HG03159 (cell line): ENCODE data around the gene TMSB4X.
"Not testable (repeated sequence)": the region's sequence is repeated elsewhere in the genome, so short reads cannot be mapped to it uniquely, and the experiment has no call there.

Source experiments
- ATAC-seq: cut with Tn5 transposase; IDR thresholded peaks from one replicate; pipeline ENCODE4 v1.9.1; 2021; ENCODE audit warnings: mild to moderate bottlenecking, moderate library complexity; ENCODE audit not compliant: unreplicated experiment

TMSB4X gene

DNA sequence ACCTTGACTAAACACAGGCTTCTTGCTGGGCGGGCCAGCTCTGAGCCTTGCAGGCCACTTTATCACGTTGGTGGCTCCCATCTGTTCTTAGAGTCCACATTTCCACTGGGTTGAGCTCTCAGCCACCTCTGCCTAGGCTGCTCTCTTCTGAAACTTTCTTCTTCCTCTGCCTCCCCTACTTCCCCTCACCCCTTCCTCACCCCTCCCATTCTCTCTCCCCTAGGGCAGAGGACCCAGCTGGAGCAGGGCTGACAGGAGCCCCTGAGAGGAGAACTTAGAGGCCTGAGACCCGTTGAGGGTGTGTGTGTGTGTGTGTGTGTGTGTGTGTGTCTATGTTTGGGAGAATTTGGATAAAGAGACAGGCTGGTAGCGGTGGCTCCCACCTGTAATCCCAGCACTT, 19.9 kb upstream of the TMSB4X start:
- ATAC-seq = no peak

DNA sequence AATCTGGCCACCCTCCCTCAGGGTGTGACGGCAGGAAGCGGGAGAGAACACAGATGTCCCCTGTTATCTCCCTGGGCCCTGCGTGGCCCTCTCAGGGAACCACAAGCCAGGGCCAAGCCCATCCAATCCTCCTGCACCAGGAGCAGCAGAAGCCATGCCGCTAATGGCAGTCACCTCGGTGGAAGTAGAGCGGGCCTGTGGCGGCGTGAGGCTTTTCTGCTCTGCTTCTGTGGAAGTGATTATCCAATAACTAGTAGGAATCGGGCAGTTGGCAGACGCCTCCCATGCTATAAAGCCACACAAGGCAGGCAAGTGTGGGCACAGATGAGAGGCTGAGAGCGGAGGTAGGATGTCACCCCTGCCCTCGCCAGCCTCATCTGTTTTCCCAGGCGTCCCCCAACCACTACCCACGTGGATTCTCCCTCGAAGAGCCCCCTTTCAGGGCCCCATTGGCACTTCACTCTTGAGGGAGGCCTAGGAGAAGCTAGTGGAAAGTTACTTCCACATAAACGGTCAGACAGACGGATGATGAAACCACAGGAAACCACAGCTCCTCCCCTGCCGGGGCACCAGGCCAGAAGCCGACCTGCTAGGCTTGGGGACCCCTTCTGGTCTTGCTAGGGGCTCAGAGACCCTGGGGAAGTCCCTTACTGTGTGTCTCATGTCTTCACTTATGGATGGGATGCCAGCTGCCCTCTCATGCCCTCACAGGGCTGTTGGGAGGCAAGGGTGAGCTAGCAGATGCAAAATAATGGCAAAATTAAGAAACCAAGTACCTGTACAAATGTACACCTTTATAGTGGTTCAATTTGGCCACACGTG, 18.8 kb upstream of the TMSB4X start:
- peak; percentile 53 for ATAC-seq

DNA sequence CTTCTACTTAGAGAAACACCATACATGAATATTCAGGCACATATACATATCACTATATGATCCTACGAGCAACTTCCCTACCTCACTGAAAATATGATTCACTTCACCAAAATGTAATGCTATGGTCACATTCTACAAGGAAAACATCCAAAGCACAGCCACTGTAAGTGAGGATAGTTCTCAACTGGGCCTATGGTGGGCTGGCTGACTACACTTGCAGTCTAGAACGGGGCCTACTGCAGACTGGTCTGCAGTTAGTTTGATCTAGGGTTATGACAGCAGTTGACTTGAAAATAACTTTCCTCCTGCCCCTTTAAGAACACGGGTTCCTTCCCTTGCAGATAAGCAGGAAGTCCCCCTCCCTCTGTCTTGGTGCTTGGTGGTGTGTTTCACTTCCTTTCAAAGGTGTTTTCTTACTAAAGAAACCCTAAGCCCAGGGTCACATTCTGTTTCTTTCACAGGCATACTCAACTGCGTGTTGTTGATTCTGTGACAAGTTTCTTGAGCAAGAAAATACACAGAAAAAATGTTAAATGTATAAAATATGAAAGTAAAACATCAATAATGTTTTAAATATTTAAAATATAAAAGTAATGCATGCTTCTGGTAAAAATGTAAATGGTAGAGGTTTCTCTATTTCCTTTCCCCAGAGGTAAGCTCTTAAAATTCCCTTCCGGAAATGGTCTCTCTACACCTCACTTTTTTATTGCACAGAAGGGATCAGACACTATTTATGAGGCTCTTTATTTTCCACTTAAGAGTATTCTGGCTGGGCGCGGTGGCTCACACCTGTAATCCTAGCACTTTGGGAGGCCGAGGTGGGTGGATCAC, 18.0 kb upstream of the TMSB4X start:
- peak; percentile 82 for ATAC-seq

DNA sequence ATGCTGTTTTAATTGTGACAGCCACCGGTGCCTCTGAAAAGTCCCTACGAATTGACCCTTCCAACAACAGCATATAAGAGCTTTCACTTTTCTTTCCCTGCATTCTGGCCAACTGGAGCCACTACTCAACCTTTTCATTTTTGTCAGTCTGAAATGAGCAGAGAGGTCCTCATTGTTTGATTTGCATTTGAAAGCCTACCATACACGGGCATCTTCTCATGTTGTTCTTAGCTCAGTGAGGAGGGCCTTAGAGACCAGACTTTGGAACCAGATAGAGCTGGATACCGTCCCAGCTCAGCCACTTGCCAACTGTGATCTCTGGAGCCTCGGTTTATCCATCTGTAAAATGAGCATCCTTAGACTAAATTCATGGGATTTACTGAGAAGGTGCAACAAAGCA, 16.9 kb upstream of the TMSB4X start:
- ATAC-seq = no peak

DNA sequence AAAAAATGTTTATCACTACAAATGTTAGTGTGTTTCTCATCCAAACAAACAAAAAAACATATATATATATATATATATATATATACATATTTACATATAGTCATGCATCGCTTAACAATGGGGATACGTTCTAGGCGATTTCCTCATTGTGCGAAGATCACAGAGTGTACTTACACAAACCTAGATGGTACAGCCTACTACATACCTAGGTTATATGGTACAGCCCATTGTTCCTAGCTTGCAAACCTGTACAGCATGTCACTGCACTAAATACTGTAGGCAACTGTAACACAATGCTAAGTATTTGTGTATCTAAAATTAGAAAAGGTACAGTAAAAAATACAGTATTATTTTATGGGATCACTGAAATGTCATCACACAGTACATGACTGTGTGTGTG, 16.4 kb upstream of the TMSB4X start:
- no peak for ATAC-seq

DNA sequence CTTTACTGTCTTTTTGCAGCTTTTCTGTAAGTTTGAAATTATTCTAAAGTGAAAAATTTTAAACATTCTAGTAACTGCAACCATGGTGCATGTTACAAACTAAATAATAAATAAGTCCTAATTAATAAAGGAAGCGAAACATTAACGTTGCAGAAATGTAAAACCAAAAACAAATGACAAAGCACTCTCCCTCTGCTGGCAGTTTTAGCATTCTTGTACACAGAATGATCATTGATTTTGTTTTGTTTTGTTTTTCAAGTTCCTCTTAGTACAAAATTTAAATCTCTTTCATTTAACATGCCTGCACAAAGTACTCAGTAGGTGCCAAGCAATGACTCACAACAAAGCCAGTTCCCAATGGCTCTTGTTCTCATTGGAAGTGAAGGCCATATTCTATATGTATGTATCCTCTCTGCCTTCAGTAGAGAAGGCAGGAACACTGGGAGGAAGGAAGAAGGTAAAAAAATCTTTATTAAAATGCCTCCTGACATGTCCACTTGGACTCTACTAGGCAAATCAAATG, 13.7 kb upstream of the TMSB4X start:
- no peak for ATAC-seq

DNA sequence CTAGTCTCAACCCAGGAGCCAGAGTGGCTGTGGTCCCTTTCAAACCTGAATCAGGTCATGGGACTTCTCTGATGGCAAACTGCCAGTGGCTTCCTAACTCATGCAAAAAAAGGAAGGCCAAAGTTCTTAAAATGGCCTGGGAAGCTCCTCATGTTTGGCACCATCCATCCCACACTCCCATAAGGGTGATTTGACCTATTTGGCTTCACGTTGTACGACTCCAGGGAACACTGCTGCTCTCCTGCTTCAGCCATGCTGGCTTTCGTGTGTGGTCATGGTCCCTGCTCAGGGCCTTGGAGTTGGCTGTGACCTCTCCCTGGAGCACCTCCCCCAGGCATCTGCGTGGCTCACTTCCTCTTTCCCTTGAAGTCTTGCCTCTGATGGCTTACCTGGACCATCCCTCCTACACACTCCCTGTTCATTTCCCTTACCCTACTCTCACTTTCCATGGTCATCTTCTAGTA, 12.8 kb upstream of the TMSB4X start:
- ATAC-seq = no peak

DNA sequence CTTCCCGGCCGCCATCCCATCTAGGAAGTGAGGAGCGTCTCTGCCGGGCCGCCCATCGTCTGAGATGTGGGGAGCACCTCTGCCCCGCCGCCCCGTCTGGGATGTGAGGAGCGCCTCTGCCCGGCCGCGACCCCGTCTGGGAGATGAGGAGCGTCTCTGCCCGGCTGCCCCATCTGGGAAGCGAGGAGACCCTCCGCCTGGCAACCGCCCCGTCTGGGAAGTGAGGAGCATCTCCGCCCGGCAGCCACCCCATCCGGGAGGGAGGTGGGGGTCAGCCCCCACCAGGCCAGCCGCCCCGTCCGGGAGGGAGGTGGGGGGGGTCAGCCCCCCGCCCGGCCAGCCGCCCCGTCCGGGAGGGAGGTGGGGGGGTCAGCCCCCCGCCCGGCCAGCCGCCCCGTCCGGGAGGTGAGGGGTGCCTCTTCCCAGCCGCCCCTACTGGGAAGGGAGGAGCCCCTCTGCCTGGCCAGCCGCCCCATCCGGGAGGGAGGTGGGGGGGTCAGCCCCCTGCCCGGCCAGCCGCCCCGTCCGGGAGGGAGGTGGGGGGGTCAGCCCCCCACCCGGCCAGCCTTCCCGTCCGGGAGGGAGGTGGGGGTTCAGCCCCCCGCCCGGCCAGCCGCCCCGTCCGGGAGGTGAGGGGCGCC, 11.6 kb upstream of the TMSB4X start:
- ATAC-seq = not testable (repeated sequence)

DNA sequence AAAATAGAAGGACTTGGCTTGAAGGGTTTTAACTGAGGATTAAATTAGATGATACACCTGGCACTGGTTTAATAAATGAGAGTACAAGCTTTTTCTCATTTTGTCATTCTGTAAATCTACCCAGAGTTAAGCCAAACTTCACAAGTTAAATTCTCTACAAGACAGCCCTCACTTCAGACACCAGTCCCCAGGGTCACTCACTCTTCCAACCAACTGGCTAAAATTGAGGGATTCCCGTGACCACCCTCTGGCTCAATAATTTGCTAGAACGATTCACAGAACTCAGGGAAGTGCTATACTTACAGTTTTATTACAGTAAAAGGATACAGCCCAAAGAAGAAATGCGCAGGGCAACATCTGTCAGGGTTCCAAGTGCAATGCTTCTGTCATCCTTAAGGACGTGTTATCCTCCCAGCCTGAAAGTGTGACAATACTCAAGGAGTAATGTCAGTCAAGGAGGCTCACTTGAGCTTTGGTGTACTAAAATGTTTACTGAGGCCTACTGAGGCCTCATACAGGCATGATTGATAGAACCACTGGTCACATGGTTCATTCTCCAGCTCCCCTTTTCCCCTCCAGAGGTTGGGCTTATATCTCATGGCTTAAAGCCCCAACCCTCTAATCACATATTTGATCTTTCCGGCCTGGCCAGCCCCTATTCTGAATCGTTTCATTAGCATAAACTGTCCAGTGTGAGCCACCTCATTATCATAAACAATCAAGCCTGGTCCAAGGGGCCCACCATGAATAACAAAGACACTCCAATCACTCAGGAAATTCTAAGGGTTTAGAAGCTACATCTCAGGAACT, 9.6 kb upstream of the TMSB4X start:
- ATAC-seq = no peak

DNA sequence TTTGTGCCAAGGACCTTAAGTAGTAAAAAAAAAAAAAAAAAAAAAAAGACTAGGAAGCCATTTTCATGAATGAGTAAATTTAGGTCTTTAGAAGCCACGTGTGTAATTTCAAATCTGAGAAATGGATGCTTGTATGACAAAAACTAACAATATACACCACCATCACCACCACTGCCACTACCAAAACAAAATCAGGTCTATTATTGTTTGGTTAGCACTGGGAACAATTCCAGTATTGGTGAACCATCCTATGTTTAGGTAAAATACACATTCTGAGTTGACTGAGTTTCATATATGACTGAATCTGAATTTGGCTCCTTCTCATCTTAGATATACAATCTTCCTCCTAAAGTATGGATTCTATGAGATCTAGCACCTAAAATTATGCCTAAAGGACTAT, 8.8 kb upstream of the TMSB4X start:
- no peak for ATAC-seq

DNA sequence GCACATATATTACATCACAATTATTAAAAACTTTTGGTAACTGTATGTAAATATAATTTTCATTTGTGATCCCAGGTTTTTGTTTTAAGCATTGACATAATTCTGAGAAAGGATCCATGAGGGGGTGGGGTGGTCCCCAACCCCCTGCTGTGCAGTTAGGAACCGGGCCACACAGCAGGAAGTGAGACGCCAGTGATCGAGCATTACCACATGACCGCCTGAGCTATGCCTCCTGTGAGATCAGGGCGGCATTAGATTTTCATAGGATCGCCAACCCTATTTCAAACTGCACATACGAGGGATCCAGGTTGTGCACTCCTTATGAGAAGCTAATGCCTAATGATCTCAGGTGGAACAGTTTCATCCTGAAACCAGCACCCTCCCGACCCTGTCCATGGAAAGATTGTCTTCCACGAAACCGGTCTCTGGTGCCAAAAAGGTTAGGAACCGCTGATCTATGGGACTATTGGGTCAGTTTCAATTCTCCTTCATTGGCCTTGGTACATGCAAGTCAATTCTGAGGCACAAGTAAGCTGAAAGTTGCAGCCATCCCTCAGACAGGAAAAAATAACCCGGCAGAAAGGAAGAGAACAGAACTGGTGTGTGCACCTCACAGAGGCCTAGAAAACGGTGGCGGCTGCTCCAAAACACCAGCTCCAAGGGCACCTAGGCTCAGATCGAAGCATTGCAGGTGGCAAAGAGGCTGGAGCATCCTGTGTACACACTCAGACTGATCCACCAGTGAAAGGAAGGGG, 7.0 kb upstream of the TMSB4X start:
- no peak for ATAC-seq

DNA sequence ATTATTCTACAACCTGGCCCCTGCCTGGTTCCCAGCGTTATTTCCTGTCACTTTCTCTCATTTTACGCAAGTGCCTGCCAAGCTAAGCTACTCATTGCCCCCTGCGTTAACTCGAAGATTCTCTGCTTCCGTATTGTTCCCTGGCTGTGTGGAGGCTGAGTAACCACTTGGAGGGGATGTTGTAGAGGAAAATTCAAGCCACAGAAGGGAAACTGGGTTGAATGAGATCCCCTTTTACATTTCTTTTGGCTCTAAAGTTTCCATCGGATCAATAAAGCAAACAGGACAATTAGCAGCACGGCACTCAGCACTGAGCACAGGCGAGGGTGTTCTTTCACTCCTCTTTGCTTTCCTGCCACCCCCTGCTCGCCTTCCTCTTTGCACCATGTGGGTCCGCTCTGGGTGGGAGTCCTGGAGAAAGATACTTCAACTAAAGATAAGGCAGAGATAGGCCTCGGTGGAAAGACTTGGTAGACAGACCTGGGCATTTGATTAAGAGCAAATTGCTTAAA, 4.2 kb upstream of the TMSB4X start:
- no peak for ATAC-seq

DNA sequence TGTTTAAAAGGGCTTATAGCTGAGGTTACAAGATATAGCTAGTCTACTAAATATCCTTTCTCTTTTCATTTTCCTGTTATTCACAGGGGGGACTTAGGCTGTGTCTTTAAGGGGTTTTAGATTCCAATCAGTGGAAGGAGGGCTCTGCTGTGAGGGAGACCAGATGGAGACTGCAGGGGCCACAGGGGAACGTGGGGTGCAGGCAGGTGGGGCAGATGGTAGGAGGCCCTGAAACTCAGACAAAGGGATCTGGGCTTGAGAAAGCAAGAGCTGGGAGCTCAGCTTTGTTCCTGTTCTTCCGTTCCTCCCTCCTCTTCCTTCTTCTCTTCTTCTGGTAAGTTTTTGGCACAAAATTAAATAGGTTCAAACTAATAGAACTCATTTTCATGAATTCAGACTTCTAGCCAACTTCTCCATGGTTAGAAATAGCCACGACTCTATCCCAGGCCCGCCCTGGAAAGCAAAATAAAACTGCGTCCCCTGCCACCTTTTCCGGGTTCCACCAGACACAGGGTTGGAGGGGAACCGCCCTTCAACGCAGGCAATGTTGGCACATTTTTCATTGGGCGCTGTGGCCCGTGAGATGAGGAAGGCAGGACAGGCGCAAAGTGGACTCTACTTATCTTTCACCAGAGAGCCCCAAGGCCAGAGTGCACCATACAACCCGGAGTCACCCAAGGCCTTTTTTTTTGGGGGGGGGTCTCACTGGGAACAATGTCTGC, 3.5 kb upstream of the TMSB4X start:
- no peak for ATAC-seq

DNA sequence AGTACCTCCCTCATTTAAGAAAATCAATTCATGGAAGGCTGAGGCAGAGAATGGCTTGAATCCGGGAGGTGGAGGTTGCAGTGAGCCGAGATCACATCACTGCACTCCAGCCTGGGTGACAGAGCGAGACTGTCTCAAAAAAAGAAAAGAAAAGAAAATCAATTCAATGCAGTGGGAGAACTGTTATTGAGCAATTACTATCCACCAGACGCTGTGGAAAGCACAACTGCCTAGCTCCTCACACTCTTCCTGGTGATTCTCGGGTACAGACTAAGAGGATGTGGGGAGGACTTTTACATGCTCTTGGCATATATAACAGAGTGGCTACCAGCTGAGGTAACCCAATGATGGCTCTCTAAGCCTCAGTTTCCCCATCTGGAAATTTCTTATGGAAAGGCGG, 2.7 kb upstream of the TMSB4X start:
- no peak for ATAC-seq

DNA sequence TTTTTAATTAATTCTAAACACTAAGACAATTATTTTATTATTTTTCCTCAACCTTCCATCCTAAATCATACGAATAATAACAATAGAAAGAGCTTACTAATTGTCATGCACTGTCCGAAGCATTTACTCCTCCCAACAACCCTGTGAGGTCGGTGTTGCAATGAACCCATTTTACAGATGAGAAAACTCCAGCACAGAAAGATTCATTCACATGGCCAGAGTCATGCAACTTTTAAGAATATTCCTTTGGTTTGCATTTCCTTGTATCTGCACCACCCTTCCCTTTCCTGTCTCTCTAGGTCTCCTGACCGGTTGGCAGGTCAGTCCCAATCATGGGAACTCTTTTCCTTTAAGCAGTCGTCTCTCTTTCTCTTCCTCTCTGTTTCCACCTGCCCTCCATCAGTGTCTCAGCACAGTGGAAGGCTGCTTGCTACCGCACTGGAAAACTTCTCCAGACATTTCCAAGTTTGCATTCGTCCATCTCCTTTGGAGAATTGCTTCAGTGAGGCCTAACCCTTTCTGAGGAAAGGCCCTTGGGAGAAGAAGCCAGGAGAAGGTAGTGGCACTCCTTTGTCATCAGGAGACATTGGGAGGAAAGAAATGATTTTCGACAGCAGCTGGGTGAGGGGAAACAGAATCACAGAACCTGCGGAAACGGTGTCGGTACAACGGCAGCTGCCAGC, 1.9 kb upstream of the TMSB4X start:
- ATAC-seq = no peak

DNA sequence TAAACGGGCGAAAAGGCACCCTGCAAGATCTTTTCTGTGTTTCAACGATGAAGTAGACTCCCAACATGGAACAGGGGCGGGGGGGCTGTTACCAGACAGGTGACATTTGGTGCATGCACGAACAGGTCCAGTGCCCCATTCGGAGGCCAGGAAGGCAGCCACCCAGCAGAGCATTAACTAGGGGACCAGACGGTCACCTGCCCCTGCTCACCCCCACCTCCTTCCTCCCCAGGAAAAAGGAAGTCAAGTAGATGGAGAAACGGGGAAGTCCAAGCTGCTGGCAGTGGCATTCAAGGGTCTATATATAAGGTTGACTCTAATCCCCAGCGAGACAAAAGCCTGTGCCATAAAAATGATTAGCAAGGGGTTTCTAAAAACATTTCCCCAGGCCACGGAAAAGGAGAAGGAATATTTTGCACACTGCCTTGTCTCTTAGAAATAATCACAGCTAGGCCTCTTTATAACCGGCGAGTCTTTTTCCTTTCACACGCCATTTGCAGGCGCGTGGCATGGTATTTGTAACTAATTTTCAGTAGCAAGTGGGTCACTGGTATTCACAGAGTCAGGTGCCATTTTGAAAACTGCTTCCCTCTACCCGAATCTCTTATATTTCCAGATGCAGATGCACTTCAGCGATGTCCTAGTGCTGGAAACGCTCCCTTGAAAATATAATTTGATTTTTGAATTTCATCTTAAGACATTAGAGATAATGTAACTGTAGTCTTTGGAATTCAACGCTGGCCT, 1.2 kb upstream of the TMSB4X start:
- ATAC-seq = no peak

DNA sequence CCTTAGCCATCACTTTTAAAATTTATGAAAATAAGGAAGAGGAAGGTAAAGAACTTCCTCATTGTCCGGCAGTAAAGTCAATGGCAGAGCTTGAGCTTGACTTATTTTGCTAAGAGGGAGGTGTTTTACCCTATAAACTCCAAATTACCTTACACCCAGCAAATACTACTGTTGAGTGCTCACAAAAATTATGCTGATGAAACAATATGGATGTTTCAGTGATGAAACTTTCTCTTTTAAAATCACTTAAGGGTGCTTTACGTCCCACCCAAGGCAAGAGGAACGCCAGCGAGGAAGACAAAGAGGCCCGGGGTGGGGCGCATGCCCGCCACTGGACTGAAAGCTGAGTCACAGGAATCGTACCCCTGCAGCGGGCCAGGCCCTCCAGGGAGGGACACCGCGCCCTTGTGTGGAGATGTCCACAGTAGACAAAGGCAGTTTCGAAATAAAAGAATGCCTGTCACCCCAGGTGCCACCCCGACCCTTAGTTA, 560 bp upstream of the TMSB4X start:
- no peak for ATAC-seq

DNA sequence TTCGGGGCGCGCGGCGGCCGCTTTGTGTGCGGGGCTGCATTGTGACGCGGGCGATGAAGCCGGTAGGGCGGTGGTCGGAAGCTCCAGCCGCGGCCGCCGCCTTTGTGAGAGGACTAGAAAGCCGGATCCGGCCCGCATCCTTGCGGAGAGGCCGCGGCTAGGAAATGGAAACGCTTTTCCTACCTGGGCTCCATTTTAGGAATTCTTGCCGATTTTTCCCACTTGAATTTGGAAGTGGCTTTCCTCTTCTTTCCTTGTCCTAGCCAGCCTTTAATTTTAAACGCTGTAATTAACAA, 708 bp downstream of the TMSB4X start:
- ATAC-seq = no peak
